ENCODE data around the gene ATP2A1. TPM values are rescaled to one million over a fixed set of nuclear protein-coding genes. Genes with fewer than 3 reads are reported as not detected.
A peak's percentile ranks its signal among the peaks of the same experiment; 100 is the strongest.

ATP2A1 gene
- total and polyA plus RNA-seq, 2 of the 13 experiments (the other 11 are each of a cell fraction or from before 2014, with no cell fraction given), result 3.2 to 12.5 TPM

DNA sequence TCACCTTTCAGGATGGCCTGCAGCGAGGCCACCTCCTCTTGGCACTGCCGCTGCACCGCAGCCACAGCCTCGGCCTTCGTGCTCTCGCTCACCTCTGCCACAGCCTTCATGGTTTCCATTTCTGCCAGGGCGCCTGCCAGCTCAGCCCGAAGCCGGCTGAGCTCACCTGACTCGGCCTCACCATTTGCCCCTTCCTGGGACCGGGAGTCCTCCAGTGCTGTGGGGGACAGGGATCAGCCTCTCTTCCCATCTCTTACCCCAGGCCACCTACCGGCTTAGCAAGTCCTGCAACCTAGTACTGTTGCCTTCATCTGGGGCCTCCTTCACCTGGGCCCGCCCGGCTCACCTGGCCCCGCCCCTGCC, 46.1 kb downstream of the ATP2A1 start:
- Histone ChIP-seq H3K9ac (ENCODE audit: insufficient read depth, low read depth, low read length) (peak overlapping the region; percentile 52), H3K4me2 (ENCODE audit: low read depth, low read length) (peak overlapping the region; percentile 98), H3K4me3 (replicated peaks in 1 of 3; ENCODE audit: insufficient read depth in 1 of 3, low read depth in 2 of 3, low read length in 3 of 3) (peak overlapping the region; percentile 84 to 99 (median 87)), H2AFZ (ENCODE audit: low read length) (no peak overlapping the region), H3K4me1 (ENCODE audit: insufficient read depth, low read length) (peaks cover 70% of the 10 kb centered on the region), H3K27ac (ENCODE audit: extremely low read length, insufficient read depth, low read length) (peak overlapping the region; percentile 89), H3K36me3 (replicated peaks in 1 of 2; ENCODE audit: control insufficient read depth in 1 of 2, insufficient read depth in 2 of 2, low read length in 2 of 2) (peaks cover 2 to 5% of the 10 kb centered on the region in 2 experiments; a peak in 3 of 5 replicates), H3K79me2 (ENCODE audit: insufficient read depth, low read length) (no peaks in the 10 kb centered on the region), H4K20me1 (ENCODE audit: insufficient read depth, low read length) (no peaks in the 10 kb centered on the region; the same call in 1 of the 2 replicates), H3K27me3 (ENCODE audit: control insufficient read depth in 1 of 2, insufficient read depth in 2 of 2, low read length in 2 of 2) (no peaks in the 10 kb centered on the region), H3K9me3 (ENCODE audit: low read length) (no peaks in the 10 kb centered on the region)
- 41% methylated on average over 13 of the region's 15 CpGs for WGBS (ENCODE audit: low lambda C conversion rate)
- ChIA-PET CTCF (ENCODE audit: low intra/inter-chr PET ratio, low total read pairs) (interaction anchor here (3.9 kb wide), 1 partner anchor 21 kb away, joined by 8 read pairs; no protein-coding TSS in a partner anchor), POLR2A (interaction anchor here (0.5 to 5.7 kb wide), 8 partner anchors 7 to 102 kb away, joined by 3 to 77 read pairs (median 18); partner anchors contain the start of genes ATXN2L, NFATC2IP, SH2B1 and TUFM)
- BruUV-seq (replicated peaks), result no TSS peak
- no peak for FAIRE-seq
- no peak for DNase-seq (ENCODE audit: low spot score)
- intact Hi-C loops (cut with micrococcal nuclease; ENCODE audit: unreplicated experiment), result no loop called here
- in situ Hi-C loops (cut with HindIII; ENCODE audit: extremely low pct_ligation_motif_present, low pct_unique_long_range_greater_than_20kb), result no loop called here
- peak; percentile 30 for ATAC-seq
- TF ChIP-seq GPN1 (CRISPR knock-in tag; IDR thresholded peaks at IDR 0.05; ENCODE audit: borderline replicate concordance) (no peak), ZNF121 (CRISPR knock-in tag; IDR thresholded peaks at IDR 0.05) (no peak), MAFK (conservative IDR thresholded peaks at IDR 0.05 in 1 of 2, IDR thresholded peaks at IDR 0.05 in 1 of 2; ENCODE audit: low read length in 2 of 2) (no peak), ZNF335 (CRISPR knock-in tag; IDR thresholded peaks at IDR 0.05) (no peak), TSC22D2 (CRISPR knock-in tag; IDR thresholded peaks at IDR 0.05; ENCODE audit: borderline replicate concordance) (no peak), SOX6 (IDR thresholded peaks at IDR 0.05) (no peak), SOX6 (CRISPR knock-in tag; IDR thresholded peaks at IDR 0.05) (no peak), AHR (CRISPR knock-in tag; IDR thresholded peaks at IDR 0.05) (0 out of 2 replicates have a peak, but pooled peaks have one; percentile 21)
- TF ChIP-seq, protein P1, sequence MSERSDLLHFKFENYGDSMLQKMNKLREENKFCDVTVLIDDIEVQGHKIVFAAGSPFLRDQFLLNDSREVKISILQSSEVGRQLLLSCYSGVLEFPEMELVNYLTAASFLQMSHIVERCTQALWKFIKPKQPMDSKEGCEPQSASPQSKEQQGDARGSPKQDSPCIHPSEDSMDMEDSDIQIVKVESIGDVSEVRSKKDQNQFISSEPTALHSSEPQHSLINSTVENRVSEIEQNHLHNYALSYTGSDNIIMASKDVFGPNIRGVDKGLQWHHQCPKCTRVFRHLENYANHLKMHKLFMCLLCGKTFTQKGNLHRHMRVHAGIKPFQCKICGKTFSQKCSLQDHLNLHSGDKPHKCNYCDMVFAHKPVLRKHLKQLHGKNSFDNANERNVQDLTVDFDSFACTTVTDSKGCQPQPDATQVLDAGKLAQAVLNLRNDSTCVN (CRISPR knock-in tag; IDR thresholded peaks at IDR 0.05; ENCODE audit: borderline replicate concordance), result 0 out of 2 replicates have a peak, but pooled peaks have one; percentile 57
- TF ChIP-seq, protein P2, sequence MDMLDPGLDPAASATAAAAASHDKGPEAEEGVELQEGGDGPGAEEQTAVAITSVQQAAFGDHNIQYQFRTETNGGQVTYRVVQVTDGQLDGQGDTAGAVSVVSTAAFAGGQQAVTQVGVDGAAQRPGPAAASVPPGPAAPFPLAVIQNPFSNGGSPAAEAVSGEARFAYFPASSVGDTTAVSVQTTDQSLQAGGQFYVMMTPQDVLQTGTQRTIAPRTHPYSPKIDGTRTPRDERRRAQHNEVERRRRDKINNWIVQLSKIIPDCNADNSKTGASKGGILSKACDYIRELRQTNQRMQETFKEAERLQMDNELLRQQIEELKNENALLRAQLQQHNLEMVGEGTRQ (IDR thresholded peaks at IDR 0.05; ENCODE audit: low read depth, low read length), result no peak
- TF ChIP-seq, protein P2 (CRISPR knock-in tag; IDR thresholded peaks at IDR 0.05; ENCODE audit: borderline replicate concordance), result no peak
- TF ChIP-seq, protein P3, sequence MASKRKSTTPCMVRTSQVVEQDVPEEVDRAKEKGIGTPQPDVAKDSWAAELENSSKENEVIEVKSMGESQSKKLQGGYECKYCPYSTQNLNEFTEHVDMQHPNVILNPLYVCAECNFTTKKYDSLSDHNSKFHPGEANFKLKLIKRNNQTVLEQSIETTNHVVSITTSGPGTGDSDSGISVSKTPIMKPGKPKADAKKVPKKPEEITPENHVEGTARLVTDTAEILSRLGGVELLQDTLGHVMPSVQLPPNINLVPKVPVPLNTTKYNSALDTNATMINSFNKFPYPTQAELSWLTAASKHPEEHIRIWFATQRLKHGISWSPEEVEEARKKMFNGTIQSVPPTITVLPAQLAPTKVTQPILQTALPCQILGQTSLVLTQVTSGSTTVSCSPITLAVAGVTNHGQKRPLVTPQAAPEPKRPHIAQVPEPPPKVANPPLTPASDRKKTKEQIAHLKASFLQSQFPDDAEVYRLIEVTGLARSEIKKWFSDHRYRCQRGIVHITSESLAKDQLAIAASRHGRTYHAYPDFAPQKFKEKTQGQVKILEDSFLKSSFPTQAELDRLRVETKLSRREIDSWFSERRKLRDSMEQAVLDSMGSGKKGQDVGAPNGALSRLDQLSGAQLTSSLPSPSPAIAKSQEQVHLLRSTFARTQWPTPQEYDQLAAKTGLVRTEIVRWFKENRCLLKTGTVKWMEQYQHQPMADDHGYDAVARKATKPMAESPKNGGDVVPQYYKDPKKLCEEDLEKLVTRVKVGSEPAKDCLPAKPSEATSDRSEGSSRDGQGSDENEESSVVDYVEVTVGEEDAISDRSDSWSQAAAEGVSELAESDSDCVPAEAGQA (IDR thresholded peaks at IDR 0.05; ENCODE audit: low read depth), result no peak
- TF ChIP-seq, protein P3 (CRISPR knock-in tag; IDR thresholded peaks at IDR 0.05; ENCODE audit: borderline replicate concordance), result no peak
- TF ChIP-seq, protein P4, sequence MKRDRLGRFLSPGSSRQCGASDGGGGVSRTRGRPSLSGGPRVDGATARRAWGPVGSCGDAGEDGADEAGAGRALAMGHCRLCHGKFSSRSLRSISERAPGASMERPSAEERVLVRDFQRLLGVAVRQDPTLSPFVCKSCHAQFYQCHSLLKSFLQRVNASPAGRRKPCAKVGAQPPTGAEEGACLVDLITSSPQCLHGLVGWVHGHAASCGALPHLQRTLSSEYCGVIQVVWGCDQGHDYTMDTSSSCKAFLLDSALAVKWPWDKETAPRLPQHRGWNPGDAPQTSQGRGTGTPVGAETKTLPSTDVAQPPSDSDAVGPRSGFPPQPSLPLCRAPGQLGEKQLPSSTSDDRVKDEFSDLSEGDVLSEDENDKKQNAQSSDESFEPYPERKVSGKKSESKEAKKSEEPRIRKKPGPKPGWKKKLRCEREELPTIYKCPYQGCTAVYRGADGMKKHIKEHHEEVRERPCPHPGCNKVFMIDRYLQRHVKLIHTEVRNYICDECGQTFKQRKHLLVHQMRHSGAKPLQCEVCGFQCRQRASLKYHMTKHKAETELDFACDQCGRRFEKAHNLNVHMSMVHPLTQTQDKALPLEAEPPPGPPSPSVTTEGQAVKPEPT (CRISPR knock-in tag; IDR thresholded peaks at IDR 0.05; ENCODE audit: low read depth), result no peak

Measured in HepG2 (cell line).